AG04450 (cell line): ENCODE results near the gene BAIAP2L2. TPM values are rescaled to one million over a fixed set of nuclear protein-coding genes. Genes with fewer than 3 reads are reported as not detected.

ENCODE experiments used
- CTCF ChIA-PET: fragments of 300-600, 350-600 bp; formaldehyde crosslinking; extraction: SDS; loops from one replicate; lab custom pipeline; 2022; ENCODE audit warnings: antibody characterized with exemption, inconsistent platforms; lab: Charles Lee
- POLR2A ChIA-PET: fragments of 350-600 bp; formaldehyde crosslinking; extraction: SDS; loops from one replicate; lab custom pipeline; 2021; ENCODE audit warnings: antibody characterized with exemption, inconsistent platforms; lab: Yijun Ruan, JAX
- DNase-seq: peaks from one replicate; pipeline ENCODE4 v3.0.0-alpha.2; 2011; ENCODE audit warnings: low read depth, low spot score
- H3K27ac ChIP-seq: one replicate; pipeline ENCODE4 v1.5.1; 2012; ENCODE audit warnings: low read depth, low read length, control low read depth
- H3K27me3 ChIP-seq: one replicate; pipeline ENCODE4 v1.6.0; 2012; ENCODE audit warnings: low read length; ENCODE audit not compliant: control insufficient read depth, insufficient read depth
- H3K4me3 ChIP-seq: 2 replicates; pipeline ENCODE4 v1.5.1; 2011; ENCODE audit warnings: mild to moderate bottlenecking, low read depth, low read length, control low read depth
- H3K9me3 ChIP-seq: 2 replicates; pipeline ENCODE4 v1.5.1; 2012; ENCODE audit warnings: low read length; ENCODE audit not compliant: control insufficient read depth, insufficient read depth
- CTCF ChIP-seq: IDR thresholded peaks from 2 replicates; pipeline ENCODE4 v1.5.1; 2011; ENCODE audit warnings: low read depth, low read length, control low read depth, inconsistent platforms
- polyA plus RNA-seq: library from polyadenylated mRNA; depleted of rRNA; stranded (reverse); fragments of >200 nt; gene quantifications from 2 replicates; pipeline ENCODE4 v1.2.3, GENCODE V29; 2011

BAIAP2L2 gene
- polyA plus RNA-seq, 1 experiment: 0.04 TPM

GRCh38 chr22:38082986-38083710, 27.3 kb downstream of the BAIAP2L2 start:
- no peak for DNase-seq
- no peak for TF ChIP-seq CTCF
- ChIA-PET POLR2A (no interaction called here), CTCF (no interaction called here)
- no peaks in the 10 kb centered on the region; the same call in 1 of the 2 replicates for H3K9me3 ChIP-seq
- H3K4me3 ChIP-seq: no peak overlapping the region
- peaks cover 48% of the 10 kb centered on the region for H3K27me3 ChIP-seq
- H3K27ac ChIP-seq: no peak overlapping the region

GRCh38 chr22:38081941-38082828, 28.3 kb downstream of the BAIAP2L2 start:
- Histone ChIP-seq H3K27me3 (peaks cover 43% of the 10 kb centered on the region), H3K9me3 (no peaks in the 10 kb centered on the region; the same call in 1 of the 2 replicates), H3K4me3 (no peak overlapping the region), H3K27ac (no peak overlapping the region)
- CTCF ChIA-PET: no interaction called here
- DNase-seq: no peak
- POLR2A ChIA-PET: no interaction called here
- TF ChIP-seq CTCF: no peak

GRCh38 chr22:38081636-38081940, 28.9 kb downstream of the BAIAP2L2 start:
- no peaks in the 10 kb centered on the region; the same call in 1 of the 2 replicates for H3K9me3 ChIP-seq
- H3K4me3 ChIP-seq: no peak overlapping the region; the same call in 1 of the 2 replicates
- H3K27me3 ChIP-seq: peaks cover 43% of the 10 kb centered on the region
- CTCF ChIA-PET: no interaction called here
- DNase-seq: no peak
- POLR2A ChIA-PET: no interaction called here
- no peak overlapping the region for H3K27ac ChIP-seq
- TF ChIP-seq CTCF: no peak

- no peak for DNase-seq
- H3K27me3 ChIP-seq: peaks cover 43% of the 10 kb centered on the region
- H3K4me3 ChIP-seq: peak overlapping the region; percentile 41
- TF ChIP-seq CTCF: no peak
- no peak overlapping the region for H3K27ac ChIP-seq
- no peaks in the 10 kb centered on the region; the same call in 1 of the 2 replicates for H3K9me3 ChIP-seq
- POLR2A ChIA-PET: interaction anchor here (0.5 kb wide), 1 partner anchor 527 kb away, joined by 7 read pairs; no protein-coding TSS in a partner anchor
- CTCF ChIA-PET: interaction anchor here (0.6 kb wide), 1 partner anchor 394 kb away, joined by 5 read pairs; no protein-coding TSS in a partner anchor
Observed at GRCh38 chr22:38080850-38081635, 29.4 kb downstream of the BAIAP2L2 start.
